Nephron progenitor cell (in vitro differentiated cells): ENCODE data around the gene PLXNC1.

ENCODE experiments used
- DNase-seq: peaks from one replicate; pipeline ENCODE4 v3.0.0; 2021
- H3K27ac Mint-ChIP-seq: 2 replicates; pipeline ENCODE4 v1.8.0; 2021; ENCODE audit warnings: mild to moderate bottlenecking, moderate library complexity, mixed read lengths
- H3K27me3 Mint-ChIP-seq: 2 replicates; pipeline ENCODE4 v1.8.0; 2021; ENCODE audit warnings: mild to moderate bottlenecking, low read depth, mixed read lengths; ENCODE audit not compliant: poor library complexity
- H3K36me3 Mint-ChIP-seq: 2 replicates; pipeline ENCODE4 v1.8.0; 2021; ENCODE audit warnings: low read depth, mixed read lengths
- H3K4me1 Mint-ChIP-seq: 2 replicates; pipeline ENCODE4 v1.8.0; 2021; ENCODE audit warnings: mixed read lengths
- H3K4me3 Mint-ChIP-seq: 2 replicates; pipeline ENCODE4 v1.8.0; 2021; ENCODE audit warnings: mild to moderate bottlenecking, moderate library complexity, mixed read lengths
- H3K9me3 Mint-ChIP-seq: 2 replicates; pipeline ENCODE4 v1.8.0; 2021; ENCODE audit warnings: mild to moderate bottlenecking, moderate library complexity, mixed read lengths
- CTCF ChIP-seq: fragments of 200-600 bp; sonication (generic); IDR thresholded peaks from 2 replicates; pipeline ENCODE4 v1.5.0; 2021; ENCODE audit warnings: antibody characterized with exemption

PLXNC1 gene

GRCh38 chr12:94170690-94171594 is 22.6 kb downstream of the PLXNC1 start:
- no peak for DNase-seq
- no peaks in the 10 kb centered on the region for H3K9me3 Mint-ChIP-seq
- no peak overlapping the region for H3K27ac Mint-ChIP-seq
- no peak for TF ChIP-seq CTCF
- no peaks in the 10 kb centered on the region for H3K36me3 Mint-ChIP-seq
- peaks cover 34% of the 10 kb centered on the region for H3K27me3 Mint-ChIP-seq
- no peak overlapping the region for H3K4me3 Mint-ChIP-seq
- peaks cover 14% of the 10 kb centered on the region for H3K4me1 Mint-ChIP-seq

GRCh38 chr12:94171595-94171930 is 23.2 kb downstream of the PLXNC1 start:
- peaks cover 14% of the 10 kb centered on the region for H3K4me1 Mint-ChIP-seq
- H3K36me3 Mint-ChIP-seq = no peaks in the 10 kb centered on the region
- DNase-seq = no peak
- no peak overlapping the region for H3K4me3 Mint-ChIP-seq
- peaks cover 37% of the 10 kb centered on the region for H3K27me3 Mint-ChIP-seq
- H3K27ac Mint-ChIP-seq = no peak overlapping the region
- H3K9me3 Mint-ChIP-seq = no peaks in the 10 kb centered on the region
- TF ChIP-seq CTCF = no peak

GRCh38 chr12:94172031-94172430 is 23.7 kb downstream of the PLXNC1 start:
- Mint-ChIP-seq H3K9me3 (no peaks in the 10 kb centered on the region), H3K4me3 (no peak overlapping the region), H3K27ac (no peak overlapping the region), H3K36me3 (no peaks in the 10 kb centered on the region), H3K4me1 (peaks cover 14% of the 10 kb centered on the region), H3K27me3 (peaks cover 37% of the 10 kb centered on the region)
- DNase-seq = no peak
- no peak for TF ChIP-seq CTCF

- TF ChIP-seq CTCF = no peak
- no peak for DNase-seq
- peaks cover 42% of the 10 kb centered on the region for H3K27me3 Mint-ChIP-seq
- H3K4me3 Mint-ChIP-seq = no peak overlapping the region
- H3K4me1 Mint-ChIP-seq = peaks cover 14% of the 10 kb centered on the region
- H3K9me3 Mint-ChIP-seq = peaks cover 9% of the 10 kb centered on the region
- H3K27ac Mint-ChIP-seq = no peak overlapping the region
- peaks cover under 1% of the 10 kb centered on the region for H3K36me3 Mint-ChIP-seq
Measured at GRCh38 chr12:94172973-94173372, 24.6 kb downstream of the PLXNC1 start.

GRCh38 chr12:94173660-94174265 is 25.4 kb downstream of the PLXNC1 start:
- Mint-ChIP-seq H3K4me1 (peaks cover 9% of the 10 kb centered on the region), H3K27me3 (peaks cover 36% of the 10 kb centered on the region), H3K27ac (no peak overlapping the region), H3K9me3 (peaks cover 15% of the 10 kb centered on the region), H3K36me3 (peaks cover 6% of the 10 kb centered on the region), H3K4me3 (no peak overlapping the region)
- no peak for TF ChIP-seq CTCF
- no peak for DNase-seq
